Measurements from ENCODE around the gene CACNG8. TPM values are rescaled to one million over a fixed set of nuclear protein-coding genes. Genes with fewer than 3 reads are reported as not detected.

Gene CACNG8
- total RNA-seq, 1 donor from 2014 or later = not detected

Other genes with a start within 250 kb of the CACNG8 start
- gene NLRP12, start 138.6 kb upstream of the CACNG8 start, total RNA-seq = not detected in 2 replicates
- gene MYADM, start 95.1 kb upstream of the CACNG8 start, total RNA-seq = 58.8 and 63.1 TPM in 2 replicates
- not detected in 2 replicates for gene PRKCG, start 80.7 kb upstream of the CACNG8 start, total RNA-seq
- not detected in 2 replicates for gene CACNG7, start 53.7 kb upstream of the CACNG8 start, total RNA-seq
- not detected in 2 replicates for gene CACNG6, start 28.7 kb downstream of the CACNG8 start, total RNA-seq
- gene VSTM1, start 101.0 kb downstream of the CACNG8 start, total RNA-seq = not detected in 2 replicates
- gene TARM1, start 118.4 kb downstream of the CACNG8 start, total RNA-seq = not detected in 2 replicates
- 0.27 TPM in 1 of 2 replicates, not detected in the other for gene OSCAR, start 137.9 kb downstream of the CACNG8 start, total RNA-seq
- 110 and 125 TPM in 2 replicates for gene NDUFA3, start 139.9 kb downstream of the CACNG8 start, total RNA-seq
- 31.1 and 33.4 TPM in 2 replicates for gene TFPT, start 152.7 kb downstream of the CACNG8 start, total RNA-seq
- gene PRPF31, start 152.8 kb downstream of the CACNG8 start, total RNA-seq = 110 and 118 TPM in 2 replicates
- gene CNOT3, start 174.8 kb downstream of the CACNG8 start, total RNA-seq = 70.0 and 73.2 TPM in 2 replicates
- gene LENG1, start 196.8 kb downstream of the CACNG8 start, total RNA-seq = 5.8 and 6.6 TPM in 2 replicates
- gene TMC4, start 210.2 kb downstream of the CACNG8 start, total RNA-seq = 0.73 and 0.83 TPM in 2 replicates
- 255 and 263 TPM in 2 replicates for gene MBOAT7, start 226.6 kb downstream of the CACNG8 start, total RNA-seq
- 20.1 and 20.9 TPM in 2 replicates for gene TSEN34, start 228.4 kb downstream of the CACNG8 start, total RNA-seq
- 1,475 and 1,511 TPM in 2 replicates for gene RPS9, start 237.9 kb downstream of the CACNG8 start, total RNA-seq